ENCODE data around the gene RPIA.

GRCh38 chr2:88693911-88694414 lies 2.5 kb downstream of the RPIA start:
- TF ChIP-seq CTCF (IDR thresholded peaks at IDR 0.05) (no peak), ZFX (IDR thresholded peaks at IDR 0.05; ENCODE audit: borderline replicate concordance) (no peak)

Measured in 22Rv1 (cell line).